AG09309 (cell line): ENCODE results near the gene DHX40.
"Not testable (repeated sequence)": the region's sequence is repeated elsewhere in the genome, so short reads cannot be mapped to it uniquely, and the experiment has no call there.

Experiments used
- DNase-seq: peaks from one replicate; pipeline ENCODE4 v3.0.0-alpha.2; 2010; ENCODE audit warnings: low read depth
- H3K4me3 ChIP-seq: 2 replicates; pipeline ENCODE4 v1.5.1; 2011; ENCODE audit warnings: mild to moderate bottlenecking, low read depth, low read length, moderate library complexity; ENCODE audit not compliant: control insufficient read depth
- CTCF ChIP-seq: IDR thresholded peaks from 2 replicates; pipeline ENCODE4 v1.5.1; 2011; ENCODE audit warnings: mild to moderate bottlenecking, low read depth, low read length, inconsistent platforms; ENCODE audit not compliant: insufficient read depth, control insufficient read depth; ENCODE audit errors: missing control alignments

DHX40 gene

GRCh38 chr17:59565171-59565958 lies at the start of gene DHX40:
Gene DHX40 (plus strand): TSS chr17:59565610. CDS start chr17:59565672, 62 bp downstream.
- peak; percentile 69 for DNase-seq
- peak within 1 kb of the TSS; percentile 75 for H3K4me3 ChIP-seq
- TF ChIP-seq CTCF = no peak

- DNase-seq = no peak
- no peak for TF ChIP-seq CTCF
- no peak overlapping the region for H3K4me3 ChIP-seq
These were observed 49.0 kb upstream of the DHX40 start for GRCh38 chr17:59516451-59516850.

- no peak for DNase-seq
- TF ChIP-seq CTCF = no peak
- H3K4me3 ChIP-seq = no peak overlapping the region
These were observed 46.3 kb upstream of the DHX40 start for GRCh38 chr17:59519132-59519531.

- no peak for TF ChIP-seq CTCF
- no peak for DNase-seq
- H3K4me3 ChIP-seq = no peak overlapping the region
These were observed 45.2 kb upstream of the DHX40 start for GRCh38 chr17:59520251-59520650.

GRCh38 chr17:59521465-59522126 lies 43.8 kb upstream of the DHX40 start:
- no peak overlapping the region for H3K4me3 ChIP-seq
- TF ChIP-seq CTCF = peak; percentile 85
- DNase-seq = no peak

GRCh38 chr17:59524930-59525329 lies 40.5 kb upstream of the DHX40 start:
- H3K4me3 ChIP-seq, DNase-seq: not testable (repeated sequence)

GRCh38 chr17:59525668-59526067 lies 39.7 kb upstream of the DHX40 start:
- no peak for DNase-seq
- no peak overlapping the region for H3K4me3 ChIP-seq
- TF ChIP-seq CTCF = no peak
